Measurements from ENCODE around the gene CMTR1.

- TF ChIP-seq CREB1 (IDR thresholded peaks at IDR 0.05; ENCODE audit: low read depth) (no peak), CTCF (IDR thresholded peaks at IDR 0.05 in 2 of 3, conservative IDR thresholded peaks at IDR 0.05 in 1 of 3; ENCODE audit: control insufficient read depth in 2 of 3, extremely low read depth in 1 of 3, insufficient read depth in 1 of 3, low read depth in 3 of 3, low read length in 3 of 3) (peak in 2 of 3 experiments; percentile 27 to 45; a peak in 3 of 6 replicates), ATF7 (IDR thresholded peaks at IDR 0.05; ENCODE audit: low read depth) (no peak), HDAC2 (IDR thresholded peaks at IDR 0.05) (no peak)
Measured at GRCh38 chr6:37485291-37485702, 52.3 kb downstream of the CMTR1 start.

Data from GM12878 (cell line).